ENCODE measurements around the gene PCDHGA1. TPM values are rescaled to one million over a fixed set of nuclear protein-coding genes. Genes with fewer than 3 reads are reported as not detected.

Gene PCDHGA1
- total and polyA plus RNA-seq, 9 of the 15 experiments (the other 6 are each of a cell fraction or from before 2014, with no cell fraction given): 0.05 to 0.26 (median 0.18) TPM; not detected in 2

DNA sequence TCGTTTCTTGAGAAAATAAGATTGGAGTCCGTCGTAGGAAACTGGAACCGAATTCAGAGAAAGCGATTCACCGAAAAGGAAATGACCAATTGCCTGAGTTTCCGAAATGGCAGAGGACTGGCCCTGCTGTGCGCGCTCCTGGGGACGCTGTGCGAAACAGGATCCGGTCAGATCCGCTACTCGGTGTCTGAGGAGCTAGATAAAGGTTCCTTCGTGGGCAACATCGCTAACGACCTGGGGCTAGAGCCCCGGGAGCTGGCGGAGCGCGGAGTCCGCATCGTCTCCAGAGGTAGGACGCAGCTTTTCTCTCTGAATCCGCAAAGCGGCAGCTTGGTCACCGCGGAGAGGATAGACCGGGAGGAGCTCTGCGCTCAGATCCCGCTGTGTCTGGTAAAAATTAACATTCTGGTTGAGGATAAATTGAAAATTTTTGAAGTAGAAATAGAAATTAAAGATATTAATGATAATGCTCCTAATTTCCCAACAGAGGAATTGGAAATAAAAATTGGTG lies 13.7 kb downstream of the PCDHGA1 start (continued):
- TF ChIP-seq, protein P1, sequence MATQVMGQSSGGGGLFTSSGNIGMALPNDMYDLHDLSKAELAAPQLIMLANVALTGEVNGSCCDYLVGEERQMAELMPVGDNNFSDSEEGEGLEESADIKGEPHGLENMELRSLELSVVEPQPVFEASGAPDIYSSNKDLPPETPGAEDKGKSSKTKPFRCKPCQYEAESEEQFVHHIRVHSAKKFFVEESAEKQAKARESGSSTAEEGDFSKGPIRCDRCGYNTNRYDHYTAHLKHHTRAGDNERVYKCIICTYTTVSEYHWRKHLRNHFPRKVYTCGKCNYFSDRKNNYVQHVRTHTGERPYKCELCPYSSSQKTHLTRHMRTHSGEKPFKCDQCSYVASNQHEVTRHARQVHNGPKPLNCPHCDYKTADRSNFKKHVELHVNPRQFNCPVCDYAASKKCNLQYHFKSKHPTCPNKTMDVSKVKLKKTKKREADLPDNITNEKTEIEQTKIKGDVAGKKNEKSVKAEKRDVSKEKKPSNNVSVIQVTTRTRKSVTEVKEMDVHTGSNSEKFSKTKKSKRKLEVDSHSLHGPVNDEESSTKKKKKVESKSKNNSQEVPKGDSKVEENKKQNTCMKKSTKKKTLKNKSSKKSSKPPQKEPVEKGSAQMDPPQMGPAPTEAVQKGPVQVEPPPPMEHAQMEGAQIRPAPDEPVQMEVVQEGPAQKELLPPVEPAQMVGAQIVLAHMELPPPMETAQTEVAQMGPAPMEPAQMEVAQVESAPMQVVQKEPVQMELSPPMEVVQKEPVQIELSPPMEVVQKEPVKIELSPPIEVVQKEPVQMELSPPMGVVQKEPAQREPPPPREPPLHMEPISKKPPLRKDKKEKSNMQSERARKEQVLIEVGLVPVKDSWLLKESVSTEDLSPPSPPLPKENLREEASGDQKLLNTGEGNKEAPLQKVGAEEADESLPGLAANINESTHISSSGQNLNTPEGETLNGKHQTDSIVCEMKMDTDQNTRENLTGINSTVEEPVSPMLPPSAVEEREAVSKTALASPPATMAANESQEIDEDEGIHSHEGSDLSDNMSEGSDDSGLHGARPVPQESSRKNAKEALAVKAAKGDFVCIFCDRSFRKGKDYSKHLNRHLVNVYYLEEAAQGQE (IDR thresholded peaks at IDR 0.05; ENCODE audit: borderline replicate concordance): 0 out of 2 replicates have a peak, but pooled peaks have one; percentile 2
- TF ChIP-seq, protein P1 (CRISPR knock-in tag; IDR thresholded peaks at IDR 0.05; ENCODE audit: low read depth): no peak
- TF ChIP-seq HSF4 (CRISPR knock-in tag; IDR thresholded peaks at IDR 0.05; ENCODE audit: borderline replicate concordance): no peak
- peak in 1 of 3 experiments; percentile 44 for TF ChIP-seq YY1 (IDR thresholded peaks at IDR 0.05; ENCODE audit: borderline replicate concordance in 1 of 3, control insufficient read depth in 1 of 3, extremely low read depth in 1 of 3, insufficient read depth in 3 of 3, insufficient read length in 1 of 3, insufficient replicate concordance in 2 of 3, low read depth in 1 of 3, low read length in 2 of 3)

Data from K562 (cell line).